ENCODE results near the gene PCDHB12.
"Not testable (repeated sequence)": the region's sequence is repeated elsewhere in the genome, so short reads cannot be mapped to it uniquely, and the experiment has no call there.

- TF ChIP-seq CTCF (conservative IDR thresholded peaks at IDR 0.05 in 1 of 2, IDR thresholded peaks at IDR 0.05 in 1 of 2; ENCODE audit: extremely low read depth in 1 of 2, insufficient read depth in 1 of 2, low read depth in 1 of 2, low read length in 2 of 2); EZH2 (IDR thresholded peaks at IDR 0.05; ENCODE audit: borderline replicate concordance, low read length): not testable (repeated sequence)
Observed at GRCh38 chr5:141201126-141201525, 7.4 kb upstream of the PCDHB12 start.
